ENCODE measurements around the gene LCN15. TPM values are rescaled to one million over a fixed set of nuclear protein-coding genes. Genes with fewer than 3 reads are reported as not detected.

Gene LCN15
- polyA plus RNA-seq, 1 donor from 2014 or later, result not detected

DNA sequence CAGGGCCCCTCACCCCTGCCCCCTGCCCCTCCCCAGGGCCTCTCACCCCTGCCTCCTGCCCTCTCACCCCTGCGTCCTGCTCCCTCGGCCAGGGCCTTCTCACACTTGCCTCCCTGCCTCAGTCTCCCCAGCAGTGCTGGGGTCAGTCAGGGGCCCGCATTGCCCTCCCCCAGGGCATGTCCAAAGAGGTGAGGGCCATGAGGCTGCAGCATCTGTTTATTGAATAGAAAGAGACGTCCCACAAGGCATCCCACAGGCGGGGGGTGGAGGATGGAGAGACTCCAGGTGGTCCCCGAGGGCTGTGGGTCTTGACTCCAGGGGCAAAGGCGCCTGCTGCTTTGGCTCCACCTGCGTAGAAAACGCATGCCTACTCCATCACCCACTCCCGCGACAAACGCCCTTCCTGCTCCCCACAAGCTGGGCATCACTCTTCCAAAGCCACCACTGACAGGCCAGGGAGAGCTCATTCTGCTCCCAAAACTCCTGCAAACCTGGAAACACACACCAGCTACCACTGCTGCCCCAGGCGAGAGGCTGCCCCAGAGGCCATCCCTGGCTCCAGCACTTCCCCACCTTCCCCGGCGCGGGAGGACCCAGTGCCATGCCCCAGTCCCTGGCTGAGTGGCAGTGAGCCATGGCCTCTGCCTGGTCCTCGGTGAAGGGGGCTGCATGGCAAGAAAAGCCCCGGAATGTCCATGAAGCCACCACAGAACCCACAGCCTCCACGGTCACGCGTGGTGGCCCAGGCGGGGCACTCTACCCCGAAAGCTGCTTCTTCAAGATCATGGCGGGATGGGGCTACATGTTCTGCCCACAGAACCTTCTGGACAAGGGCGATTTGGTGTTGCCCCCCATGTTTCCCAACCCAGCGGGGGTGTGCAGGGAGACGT, 4.6 kb downstream of the LCN15 start (continued):
- no peak for TF ChIP-seq TAF1 (IDR thresholded peaks at IDR 0.05; ENCODE audit: low read depth)
- TF ChIP-seq EP300 (conservative IDR thresholded peaks at IDR 0.05; ENCODE audit: poor library complexity, severe bottlenecking), result no peak
- TF ChIP-seq RAD21 (conservative IDR thresholded peaks at IDR 0.05), result no peak

DNA sequence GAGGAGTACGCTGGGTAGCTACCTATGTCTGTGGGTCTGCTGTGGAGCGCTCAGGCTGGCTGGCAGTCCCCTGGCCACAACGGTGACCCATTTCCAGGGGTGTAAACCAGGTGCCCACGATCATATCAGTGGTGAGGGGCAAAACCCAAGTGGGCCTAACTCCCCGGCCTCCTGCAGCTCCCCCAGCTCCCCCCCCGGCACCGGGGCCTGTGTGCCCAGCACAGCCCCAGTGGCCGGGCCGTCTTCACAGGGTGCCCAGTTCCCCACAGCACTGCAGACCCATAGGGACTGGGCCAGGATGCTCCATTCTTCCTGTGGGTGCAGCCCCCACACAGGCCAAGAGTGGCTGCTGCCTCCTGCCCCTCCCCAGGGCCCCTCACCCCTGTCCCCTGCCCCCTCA, 5.3 kb downstream of the LCN15 start:
- Histone ChIP-seq H3K4me3 (ENCODE audit: low read length) (no peak overlapping the region), H3F3A (ENCODE audit: insufficient read depth, low read length, poor library complexity, severe bottlenecking) (no peaks in the 10 kb centered on the region), H4K20me1 (ENCODE audit: insufficient read depth) (no peaks in the 10 kb centered on the region), H3K79me2 (replicated peaks; ENCODE audit: insufficient read depth, low read length) (no peaks in the 10 kb centered on the region), H3K9ac (ENCODE audit: low read length) (no peak overlapping the region), H3K27me3 (ENCODE audit: insufficient read depth, low read depth, low read length) (no peaks in the 10 kb centered on the region), H2AFZ (ENCODE audit: low read depth, low read length) (no peak overlapping the region), H3K27ac (ENCODE audit: low read length) (no peak overlapping the region), H3K4me2 (ENCODE audit: low read length) (no peak overlapping the region), H3K9me2 (ENCODE audit: insufficient read depth, low read length) (no peaks in the 10 kb centered on the region), H3K9me3 (ENCODE audit: low read length) (no peaks in the 10 kb centered on the region), H3K36me3 (ENCODE audit: insufficient read depth, low read length) (no peaks in the 10 kb centered on the region)
- TF ChIP-seq, protein P1, sequence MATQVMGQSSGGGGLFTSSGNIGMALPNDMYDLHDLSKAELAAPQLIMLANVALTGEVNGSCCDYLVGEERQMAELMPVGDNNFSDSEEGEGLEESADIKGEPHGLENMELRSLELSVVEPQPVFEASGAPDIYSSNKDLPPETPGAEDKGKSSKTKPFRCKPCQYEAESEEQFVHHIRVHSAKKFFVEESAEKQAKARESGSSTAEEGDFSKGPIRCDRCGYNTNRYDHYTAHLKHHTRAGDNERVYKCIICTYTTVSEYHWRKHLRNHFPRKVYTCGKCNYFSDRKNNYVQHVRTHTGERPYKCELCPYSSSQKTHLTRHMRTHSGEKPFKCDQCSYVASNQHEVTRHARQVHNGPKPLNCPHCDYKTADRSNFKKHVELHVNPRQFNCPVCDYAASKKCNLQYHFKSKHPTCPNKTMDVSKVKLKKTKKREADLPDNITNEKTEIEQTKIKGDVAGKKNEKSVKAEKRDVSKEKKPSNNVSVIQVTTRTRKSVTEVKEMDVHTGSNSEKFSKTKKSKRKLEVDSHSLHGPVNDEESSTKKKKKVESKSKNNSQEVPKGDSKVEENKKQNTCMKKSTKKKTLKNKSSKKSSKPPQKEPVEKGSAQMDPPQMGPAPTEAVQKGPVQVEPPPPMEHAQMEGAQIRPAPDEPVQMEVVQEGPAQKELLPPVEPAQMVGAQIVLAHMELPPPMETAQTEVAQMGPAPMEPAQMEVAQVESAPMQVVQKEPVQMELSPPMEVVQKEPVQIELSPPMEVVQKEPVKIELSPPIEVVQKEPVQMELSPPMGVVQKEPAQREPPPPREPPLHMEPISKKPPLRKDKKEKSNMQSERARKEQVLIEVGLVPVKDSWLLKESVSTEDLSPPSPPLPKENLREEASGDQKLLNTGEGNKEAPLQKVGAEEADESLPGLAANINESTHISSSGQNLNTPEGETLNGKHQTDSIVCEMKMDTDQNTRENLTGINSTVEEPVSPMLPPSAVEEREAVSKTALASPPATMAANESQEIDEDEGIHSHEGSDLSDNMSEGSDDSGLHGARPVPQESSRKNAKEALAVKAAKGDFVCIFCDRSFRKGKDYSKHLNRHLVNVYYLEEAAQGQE (IDR thresholded peaks at IDR 0.05; ENCODE audit: borderline replicate concordance), result no peak
- TF ChIP-seq RAD21 (conservative IDR thresholded peaks at IDR 0.05) (no peak), POLR2AphosphoS5 (IDR thresholded peaks at IDR 0.05) (no peak), EP300 (conservative IDR thresholded peaks at IDR 0.05; ENCODE audit: poor library complexity, severe bottlenecking) (no peak)

DNA sequence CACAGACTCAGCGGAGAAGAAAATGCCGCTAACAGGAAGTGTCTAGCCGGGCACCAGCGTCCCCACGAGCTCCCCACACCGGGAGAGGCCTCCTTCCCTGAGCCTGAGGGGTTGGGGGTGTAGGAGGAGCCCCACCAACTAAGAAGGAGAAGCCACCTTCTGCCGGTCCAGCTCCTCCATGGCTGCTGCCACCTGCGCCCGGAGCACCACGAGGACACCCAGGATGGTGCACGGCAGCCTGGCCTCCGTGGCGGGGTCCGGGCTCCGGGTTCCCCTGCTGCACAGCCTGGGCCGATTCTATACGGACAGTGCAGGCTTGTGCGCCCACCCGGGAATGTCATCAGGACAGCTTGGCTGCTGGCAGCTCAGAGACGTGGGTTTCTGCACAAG, 6.6 kb downstream of the LCN15 start:
- Histone ChIP-seq H3K4me2 (ENCODE audit: low read length) (no peak overlapping the region), H3K4me3 (ENCODE audit: low read length) (no peak overlapping the region), H3K27me3 (ENCODE audit: insufficient read depth, low read depth, low read length) (no peaks in the 10 kb centered on the region), H2AFZ (ENCODE audit: low read depth, low read length) (no peak overlapping the region), H3F3A (ENCODE audit: insufficient read depth, low read length, poor library complexity, severe bottlenecking) (no peaks in the 10 kb centered on the region), H3K36me3 (ENCODE audit: insufficient read depth, low read length) (no peaks in the 10 kb centered on the region), H3K9me3 (ENCODE audit: low read length) (no peaks in the 10 kb centered on the region), H3K9ac (ENCODE audit: low read length) (no peak overlapping the region), H4K20me1 (ENCODE audit: insufficient read depth) (no peaks in the 10 kb centered on the region), H3K27ac (ENCODE audit: low read length) (no peak overlapping the region), H3K9me2 (ENCODE audit: insufficient read depth, low read length) (no peaks in the 10 kb centered on the region), H3K79me2 (replicated peaks; ENCODE audit: insufficient read depth, low read length) (no peaks in the 10 kb centered on the region)
- TF ChIP-seq SMC3 (conservative IDR thresholded peaks at IDR 0.05; ENCODE audit: poor library complexity) (no peak), EP300 (conservative IDR thresholded peaks at IDR 0.05; ENCODE audit: poor library complexity, severe bottlenecking) (no peak), RAD21 (conservative IDR thresholded peaks at IDR 0.05) (no peak), EZH2 (IDR thresholded peaks at IDR 0.05; ENCODE audit: borderline replicate concordance, insufficient read depth, low read length, poor library complexity, severe bottlenecking) (no peak), POLR2AphosphoS5 (IDR thresholded peaks at IDR 0.05) (no peak), TAF1 (IDR thresholded peaks at IDR 0.05; ENCODE audit: low read depth) (no peak), MXI1 (conservative IDR thresholded peaks at IDR 0.05; ENCODE audit: poor library complexity, severe bottlenecking) (no peak)
- TF ChIP-seq, protein P1 (IDR thresholded peaks at IDR 0.05; ENCODE audit: borderline replicate concordance), result no peak
- TF ChIP-seq, protein P2, sequence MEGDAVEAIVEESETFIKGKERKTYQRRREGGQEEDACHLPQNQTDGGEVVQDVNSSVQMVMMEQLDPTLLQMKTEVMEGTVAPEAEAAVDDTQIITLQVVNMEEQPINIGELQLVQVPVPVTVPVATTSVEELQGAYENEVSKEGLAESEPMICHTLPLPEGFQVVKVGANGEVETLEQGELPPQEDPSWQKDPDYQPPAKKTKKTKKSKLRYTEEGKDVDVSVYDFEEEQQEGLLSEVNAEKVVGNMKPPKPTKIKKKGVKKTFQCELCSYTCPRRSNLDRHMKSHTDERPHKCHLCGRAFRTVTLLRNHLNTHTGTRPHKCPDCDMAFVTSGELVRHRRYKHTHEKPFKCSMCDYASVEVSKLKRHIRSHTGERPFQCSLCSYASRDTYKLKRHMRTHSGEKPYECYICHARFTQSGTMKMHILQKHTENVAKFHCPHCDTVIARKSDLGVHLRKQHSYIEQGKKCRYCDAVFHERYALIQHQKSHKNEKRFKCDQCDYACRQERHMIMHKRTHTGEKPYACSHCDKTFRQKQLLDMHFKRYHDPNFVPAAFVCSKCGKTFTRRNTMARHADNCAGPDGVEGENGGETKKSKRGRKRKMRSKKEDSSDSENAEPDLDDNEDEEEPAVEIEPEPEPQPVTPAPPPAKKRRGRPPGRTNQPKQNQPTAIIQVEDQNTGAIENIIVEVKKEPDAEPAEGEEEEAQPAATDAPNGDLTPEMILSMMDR (IDR thresholded peaks at IDR 0.05; ENCODE audit: poor library complexity, severe bottlenecking), result no peak
